ENCODE data around the gene ZNF536.

Gene ZNF536

DNA sequence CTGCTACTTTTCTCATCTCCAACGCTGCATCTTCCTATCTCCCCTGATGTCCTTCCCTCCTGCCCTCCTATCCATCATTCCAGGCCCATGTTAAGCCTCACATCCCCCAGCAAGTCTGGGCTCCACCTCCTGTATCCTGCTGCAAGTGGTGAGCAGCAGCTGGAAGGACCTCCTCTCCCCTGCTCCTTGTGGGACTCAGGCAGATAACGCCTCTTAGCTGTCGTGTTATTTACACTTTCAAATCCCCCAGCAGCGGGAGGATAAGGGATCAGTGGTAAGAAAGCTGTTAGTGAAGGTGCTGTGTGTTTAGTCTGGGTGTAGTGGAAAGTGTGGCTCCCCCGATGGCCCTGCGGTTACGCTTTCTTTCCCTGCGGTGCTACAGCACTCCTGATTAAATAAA, 211.9 kb downstream of the ZNF536 start:
- H3K4me3 ChIP-seq (ENCODE audit: low read depth, low read length), result no peak overlapping the region
- TF ChIP-seq, protein P1, sequence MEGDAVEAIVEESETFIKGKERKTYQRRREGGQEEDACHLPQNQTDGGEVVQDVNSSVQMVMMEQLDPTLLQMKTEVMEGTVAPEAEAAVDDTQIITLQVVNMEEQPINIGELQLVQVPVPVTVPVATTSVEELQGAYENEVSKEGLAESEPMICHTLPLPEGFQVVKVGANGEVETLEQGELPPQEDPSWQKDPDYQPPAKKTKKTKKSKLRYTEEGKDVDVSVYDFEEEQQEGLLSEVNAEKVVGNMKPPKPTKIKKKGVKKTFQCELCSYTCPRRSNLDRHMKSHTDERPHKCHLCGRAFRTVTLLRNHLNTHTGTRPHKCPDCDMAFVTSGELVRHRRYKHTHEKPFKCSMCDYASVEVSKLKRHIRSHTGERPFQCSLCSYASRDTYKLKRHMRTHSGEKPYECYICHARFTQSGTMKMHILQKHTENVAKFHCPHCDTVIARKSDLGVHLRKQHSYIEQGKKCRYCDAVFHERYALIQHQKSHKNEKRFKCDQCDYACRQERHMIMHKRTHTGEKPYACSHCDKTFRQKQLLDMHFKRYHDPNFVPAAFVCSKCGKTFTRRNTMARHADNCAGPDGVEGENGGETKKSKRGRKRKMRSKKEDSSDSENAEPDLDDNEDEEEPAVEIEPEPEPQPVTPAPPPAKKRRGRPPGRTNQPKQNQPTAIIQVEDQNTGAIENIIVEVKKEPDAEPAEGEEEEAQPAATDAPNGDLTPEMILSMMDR (IDR thresholded peaks at IDR 0.05; ENCODE audit: low read depth, low read length, missing control alignments), result no peak
- DNase-seq (ENCODE audit: low read depth), result no peak

DNA sequence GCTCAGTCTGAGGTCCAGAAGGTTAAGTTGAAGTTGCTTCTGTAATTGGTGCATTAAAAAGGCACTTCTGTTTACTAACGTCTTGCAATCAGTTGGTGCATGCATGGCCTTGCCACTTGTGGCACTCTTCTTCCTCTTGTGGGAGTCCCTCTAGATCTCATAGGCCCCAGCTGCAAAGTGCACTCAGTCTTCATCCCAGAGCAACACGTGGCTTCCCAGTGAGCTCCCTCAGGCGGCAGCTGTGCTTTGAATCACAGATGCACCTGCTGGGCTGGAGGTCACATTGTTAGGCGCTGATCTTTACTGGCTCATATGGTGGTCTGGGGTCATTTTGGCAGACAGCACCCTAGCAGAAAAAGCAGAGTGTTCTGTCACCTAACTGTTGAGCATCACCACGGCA, 215.7 kb downstream of the ZNF536 start:
- H3K4me3 ChIP-seq (ENCODE audit: low read depth, low read length), result no peak overlapping the region
- no peak for DNase-seq (ENCODE audit: low read depth)
- TF ChIP-seq, protein P1 (IDR thresholded peaks at IDR 0.05; ENCODE audit: low read depth, low read length, missing control alignments), result no peak

DNA sequence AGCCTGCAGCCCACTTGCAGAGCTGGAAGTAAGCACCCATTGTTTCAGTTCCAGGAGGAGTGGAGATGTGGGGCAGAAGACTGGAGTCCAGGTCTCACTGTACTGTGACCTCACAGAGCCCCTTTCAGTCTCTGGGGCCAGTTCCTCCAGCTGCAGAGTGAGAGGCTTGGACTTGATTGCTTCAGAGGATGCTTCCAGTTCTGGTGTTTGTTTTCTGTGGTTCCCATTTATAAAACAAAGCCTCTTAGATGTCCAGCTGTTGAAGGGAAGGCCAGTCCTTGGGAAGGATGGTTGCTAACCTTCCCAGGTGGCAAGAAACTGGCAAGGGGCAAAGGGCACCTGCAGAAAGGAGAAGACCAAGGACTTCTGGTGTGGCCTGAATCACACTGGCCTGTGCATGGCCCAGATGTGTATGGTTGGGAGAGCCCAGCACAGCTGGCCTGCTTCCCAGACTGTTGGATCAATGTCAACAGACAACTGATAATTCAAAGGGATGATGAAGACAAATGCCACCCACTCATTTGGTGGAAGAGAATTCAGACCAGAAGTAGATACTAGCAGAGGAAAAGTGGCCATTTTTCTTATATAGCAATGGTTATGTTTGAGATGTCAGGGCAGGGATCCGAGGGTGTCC, 218.5 kb downstream of the ZNF536 start:
- TF ChIP-seq, protein P1 (IDR thresholded peaks at IDR 0.05; ENCODE audit: low read depth, low read length, missing control alignments), result no peak
- no peak overlapping the region for H3K4me3 ChIP-seq (ENCODE audit: low read depth, low read length)
- no peak for DNase-seq (ENCODE audit: low read depth)

DNA sequence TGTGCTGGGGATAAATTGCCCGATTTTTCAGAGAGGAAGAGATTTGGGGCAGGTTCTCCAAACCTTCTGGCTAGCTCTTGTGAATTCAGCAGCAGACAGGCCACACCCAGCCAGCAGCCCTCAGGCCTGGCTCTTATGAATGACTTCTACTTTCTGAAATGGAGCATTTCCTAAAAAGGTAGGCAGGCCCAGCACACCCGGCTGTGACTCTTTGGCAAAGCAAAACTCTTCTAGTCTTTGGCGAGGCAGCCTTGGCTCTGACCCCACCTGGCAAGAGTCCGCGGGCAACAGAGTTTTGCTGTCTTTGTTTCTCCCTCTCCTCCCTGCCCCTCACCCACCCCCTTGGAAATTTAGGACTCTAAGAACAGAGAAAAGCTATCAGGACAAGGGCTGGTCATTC, 221.2 kb downstream of the ZNF536 start:
- no peak overlapping the region for H3K4me3 ChIP-seq (ENCODE audit: low read depth, low read length)
- DNase-seq (ENCODE audit: low read depth), result no peak
- TF ChIP-seq, protein P1 (IDR thresholded peaks at IDR 0.05; ENCODE audit: low read depth, low read length, missing control alignments), result no peak

DNA sequence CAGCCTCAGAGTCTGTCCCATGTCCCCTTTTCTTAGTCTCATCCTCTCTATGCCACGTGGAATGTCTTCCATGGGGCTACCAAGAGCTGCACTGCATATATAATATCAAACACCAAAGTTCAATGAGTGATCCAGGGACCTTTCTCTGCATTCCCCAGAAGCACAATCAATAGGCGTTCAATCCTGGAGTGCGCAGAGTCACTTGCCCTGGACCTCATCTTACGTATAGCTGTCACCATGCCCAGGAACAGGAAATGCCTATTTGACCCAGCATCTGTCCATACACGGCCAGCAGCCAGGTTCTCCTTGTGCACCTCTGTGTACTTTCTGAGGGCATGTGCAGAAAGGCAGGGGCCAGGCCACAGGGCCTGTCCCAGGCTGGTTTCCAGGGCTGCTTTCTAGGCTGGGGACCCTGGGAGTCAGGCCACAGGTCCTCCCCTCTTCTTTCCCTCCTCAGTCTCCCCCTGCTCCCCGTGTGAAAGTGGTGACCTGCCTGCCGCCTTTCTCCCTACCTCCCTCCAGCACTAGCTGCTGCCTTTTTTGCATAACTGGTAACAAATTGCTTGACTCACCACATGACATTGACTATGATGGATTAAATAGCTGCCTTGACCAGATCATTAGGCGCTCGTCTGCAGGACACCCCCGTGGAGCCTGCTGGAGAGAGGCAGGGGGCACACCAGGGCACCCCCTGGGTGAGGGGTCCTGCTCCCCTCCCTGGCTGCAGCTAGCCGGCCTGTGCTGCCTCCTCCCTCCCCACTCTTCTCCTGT, 222.0 kb downstream of the ZNF536 start:
- no peak for DNase-seq (ENCODE audit: low read depth)
- TF ChIP-seq, protein P1 (IDR thresholded peaks at IDR 0.05; ENCODE audit: low read depth, low read length, missing control alignments), result no peak
- H3K4me3 ChIP-seq (ENCODE audit: low read depth, low read length), result no peak overlapping the region

DNA sequence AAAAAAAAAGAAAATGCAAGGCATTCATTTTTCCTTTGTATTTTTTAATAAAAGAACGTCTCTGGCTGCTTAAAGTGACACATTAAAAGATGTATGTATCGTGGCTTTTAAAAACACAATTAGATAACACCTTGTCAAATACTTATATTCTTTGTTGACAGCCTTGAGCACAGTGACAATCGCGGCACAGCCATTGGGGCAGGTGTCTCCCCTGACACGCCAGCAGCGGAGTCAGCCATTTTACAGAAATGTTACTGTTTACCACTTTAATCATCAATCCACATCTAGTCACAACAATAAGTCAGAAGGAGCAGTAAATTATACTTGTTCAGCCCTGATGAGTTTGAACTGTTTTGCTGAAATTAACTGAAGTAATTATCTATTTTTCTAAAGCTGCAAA, 224.1 kb downstream of the ZNF536 start:
- no peak overlapping the region for H3K4me3 ChIP-seq (ENCODE audit: low read depth, low read length)
- TF ChIP-seq, protein P1 (IDR thresholded peaks at IDR 0.05; ENCODE audit: low read depth, low read length, missing control alignments), result no peak
- DNase-seq (ENCODE audit: low read depth), result no peak

All from GM12864 (cell line).